Measurements from ENCODE around the gene IGSF3. TPM values are rescaled to one million over a fixed set of nuclear protein-coding genes. Genes with fewer than 3 reads are reported as not detected.
"Not testable (repeated sequence)": the region's sequence is repeated elsewhere in the genome, so short reads cannot be mapped to it uniquely, and the experiment has no call there.

Gene IGSF3
- total RNA-seq, 1 donor from 2014 or later = 7.2 TPM

DNA sequence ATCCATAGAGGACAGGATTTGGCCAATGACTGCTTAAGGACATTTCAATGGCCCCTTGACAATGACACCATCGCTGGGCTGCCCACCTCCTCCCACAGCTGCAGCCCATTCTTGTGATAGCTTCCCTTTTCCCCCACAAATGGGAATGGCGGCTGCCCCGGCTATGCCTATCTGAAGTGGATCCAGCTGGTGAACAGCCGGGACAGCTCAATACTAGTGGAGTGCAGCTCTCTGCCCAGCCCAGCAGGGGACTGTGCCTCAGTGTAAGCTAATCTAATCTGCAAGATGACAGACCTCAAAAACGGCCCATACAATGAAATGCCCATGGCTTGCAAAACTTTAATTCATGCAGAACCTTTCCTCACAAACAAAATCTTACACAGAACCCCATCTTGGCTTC lies 49.7 kb downstream of the IGSF3 start:
- H3K36me3 Mint-ChIP-seq (ENCODE audit: low read depth); H3K4me1 Mint-ChIP-seq; H3K4me3 Mint-ChIP-seq; CTCF ChIA-PET; H3K27me3 Mint-ChIP-seq; H3K27ac Mint-ChIP-seq; intact Hi-C loops (cut with micrococcal nuclease); DNase-seq; POLR2A ChIA-PET; H3K9me3 Mint-ChIP-seq; ATAC-seq (ENCODE audit: low read depth): not testable (repeated sequence)

DNA sequence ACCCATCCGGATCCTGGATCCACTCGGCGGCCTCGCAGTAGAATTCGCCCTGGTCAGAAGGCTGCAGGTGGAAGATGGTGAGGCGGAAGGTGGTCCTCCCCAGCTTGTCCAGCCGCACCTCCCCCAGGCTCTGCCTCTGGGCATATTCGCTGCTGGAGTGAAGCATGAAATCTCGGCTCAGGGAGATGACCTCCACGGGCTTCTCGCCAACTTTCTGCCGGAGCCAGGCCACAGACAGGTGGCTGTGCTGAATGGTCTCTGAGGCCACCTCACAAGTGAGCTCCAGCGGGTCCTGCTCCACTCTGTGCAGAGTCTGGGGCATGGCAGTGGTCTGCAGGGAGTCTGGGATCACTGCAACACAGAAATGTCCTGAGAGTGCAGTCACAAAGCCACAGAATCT lies 53.7 kb downstream of the IGSF3 start:
- H3K36me3 Mint-ChIP-seq (ENCODE audit: low read depth); POLR2A ChIA-PET; intact Hi-C loops (cut with micrococcal nuclease); DNase-seq; H3K27me3 Mint-ChIP-seq; ATAC-seq (ENCODE audit: low read depth); H3K4me3 Mint-ChIP-seq; CTCF ChIA-PET; H3K9me3 Mint-ChIP-seq; H3K27ac Mint-ChIP-seq: not testable (repeated sequence)
- H3K4me1 Mint-ChIP-seq = peaks cover 12% of the 10 kb centered on the region

DNA sequence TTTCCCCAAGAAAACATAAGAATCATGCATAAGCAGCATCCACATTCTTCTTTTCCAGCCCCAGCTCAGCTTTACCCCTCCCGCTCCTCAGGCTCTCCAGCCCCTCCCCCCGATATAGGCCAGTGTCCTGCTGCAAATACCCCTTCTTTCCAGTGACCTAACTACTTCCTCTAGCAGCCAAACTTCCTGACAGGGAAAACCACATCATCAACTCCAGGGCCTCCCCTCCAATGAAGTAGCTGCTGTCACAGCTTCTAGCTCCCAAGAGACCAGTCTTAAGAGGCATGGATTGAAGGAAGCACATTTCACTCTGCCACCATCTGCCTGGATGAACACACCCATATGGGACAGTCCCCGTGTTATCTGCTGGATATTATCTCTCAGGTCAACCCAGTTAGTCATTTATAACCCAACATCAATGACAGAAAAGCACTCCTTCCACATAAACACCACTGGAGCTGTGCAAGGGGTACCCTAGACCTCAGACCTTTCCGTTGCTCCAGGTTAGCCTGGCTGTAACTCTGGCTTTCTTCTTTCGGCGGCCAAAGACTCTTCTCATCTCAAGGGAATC lies 57.6 kb downstream of the IGSF3 start:
- H3K4me1 Mint-ChIP-seq = peaks cover 34% of the 10 kb centered on the region
- peak overlapping the region; percentile 35 for H3K27ac Mint-ChIP-seq
- intact Hi-C loops (cut with micrococcal nuclease); ATAC-seq (ENCODE audit: low read depth); H3K9me3 Mint-ChIP-seq; H3K4me3 Mint-ChIP-seq; H3K36me3 Mint-ChIP-seq (ENCODE audit: low read depth); DNase-seq; POLR2A ChIA-PET; H3K27me3 Mint-ChIP-seq: not testable (repeated sequence)
- CTCF ChIA-PET = interaction anchor here (1.5 kb wide), 1 partner anchor 14 kb away, joined by 4 read pairs; no protein-coding TSS in a partner anchor

DNA sequence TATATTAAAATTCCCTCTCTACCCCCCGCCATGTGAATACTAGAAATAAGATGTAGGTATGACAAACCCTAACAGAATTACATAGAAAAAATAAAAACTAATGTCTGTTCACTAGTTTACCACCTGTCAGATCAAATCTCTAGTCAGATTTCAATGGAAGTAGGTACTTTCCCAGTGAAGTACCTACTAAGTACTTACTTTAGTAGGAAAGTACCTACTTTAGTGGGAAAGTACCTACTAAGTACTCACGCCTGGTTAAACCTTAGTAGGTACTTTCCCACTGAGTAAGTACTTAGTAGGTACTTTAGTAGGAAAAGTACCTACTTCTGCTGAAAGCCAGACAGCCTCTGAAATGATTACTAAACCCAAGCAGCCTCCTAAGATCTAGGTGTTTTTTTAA lies 58.7 kb downstream of the IGSF3 start:
- H3K27me3 Mint-ChIP-seq; DNase-seq; H3K36me3 Mint-ChIP-seq (ENCODE audit: low read depth); intact Hi-C loops (cut with micrococcal nuclease); H3K4me3 Mint-ChIP-seq; POLR2A ChIA-PET; H3K9me3 Mint-ChIP-seq: not testable (repeated sequence)
- peaks cover 34% of the 10 kb centered on the region for H3K4me1 Mint-ChIP-seq
- peak overlapping the region; percentile 80 for H3K27ac Mint-ChIP-seq
- ATAC-seq (ENCODE audit: low read depth) = peak; percentile 64
- CTCF ChIA-PET = interaction anchor here (1.5 kb wide), 1 partner anchor 13 kb away, joined by 4 read pairs; no protein-coding TSS in a partner anchor

DNA sequence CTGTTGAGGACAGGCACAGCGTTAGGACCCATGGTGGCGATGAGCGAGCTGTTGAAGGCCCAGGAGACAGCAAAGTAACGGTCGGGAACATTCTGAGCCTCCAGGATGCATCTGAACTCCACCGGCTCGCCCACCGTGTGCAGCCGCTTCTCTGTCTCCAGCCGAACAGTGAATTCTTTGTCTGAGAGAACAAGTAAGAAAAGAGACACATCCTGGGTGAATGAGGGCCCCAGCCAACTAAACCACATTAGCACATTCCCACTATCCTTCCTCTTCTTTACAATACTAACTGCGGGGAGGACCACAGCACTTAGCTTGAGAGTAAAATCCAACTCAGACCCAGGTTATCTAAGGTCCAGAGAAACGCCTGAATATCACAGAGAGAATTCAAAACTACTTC lies 59.4 kb downstream of the IGSF3 start:
- Mint-ChIP-seq H3K4me1 (peaks cover 34% of the 10 kb centered on the region), H3K4me3 (peak overlapping the region; percentile 36), H3K27ac (peak overlapping the region; percentile 80)
- H3K27me3 Mint-ChIP-seq; CTCF ChIA-PET; ATAC-seq (ENCODE audit: low read depth); H3K9me3 Mint-ChIP-seq; POLR2A ChIA-PET; H3K36me3 Mint-ChIP-seq (ENCODE audit: low read depth); DNase-seq; intact Hi-C loops (cut with micrococcal nuclease): not testable (repeated sequence)

DNA sequence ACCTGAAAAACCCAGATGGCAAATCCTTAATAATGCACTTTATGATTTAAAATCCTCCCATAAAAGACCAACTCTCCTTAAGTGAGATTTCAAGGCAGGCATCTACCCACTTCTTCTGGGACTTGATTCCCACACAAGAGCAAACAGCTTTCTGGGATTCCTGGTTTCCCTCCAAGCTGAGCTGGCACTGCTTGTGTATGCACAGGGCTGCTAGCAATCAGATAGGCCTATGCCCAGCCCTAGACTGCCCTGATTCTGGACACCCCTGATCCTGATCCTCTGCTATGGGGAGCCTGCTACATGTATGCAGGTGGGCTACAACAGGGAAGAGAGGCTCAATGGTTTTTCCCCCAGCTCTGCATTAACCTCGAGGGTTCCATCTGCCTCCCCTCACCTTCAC lies 60.1 kb downstream of the IGSF3 start:
- POLR2A ChIA-PET; H3K9me3 Mint-ChIP-seq; H3K36me3 Mint-ChIP-seq (ENCODE audit: low read depth); H3K27me3 Mint-ChIP-seq; intact Hi-C loops (cut with micrococcal nuclease); ATAC-seq (ENCODE audit: low read depth); DNase-seq: not testable (repeated sequence)
- CTCF ChIA-PET = interaction anchor here (1.2 kb wide), 1 partner anchor 11 kb away, joined by 3 read pairs; no protein-coding TSS in a partner anchor
- Mint-ChIP-seq H3K4me3 (peak overlapping the region; percentile 41), H3K4me1 (peaks cover 34% of the 10 kb centered on the region), H3K27ac (peak overlapping the region; percentile 80)

DNA sequence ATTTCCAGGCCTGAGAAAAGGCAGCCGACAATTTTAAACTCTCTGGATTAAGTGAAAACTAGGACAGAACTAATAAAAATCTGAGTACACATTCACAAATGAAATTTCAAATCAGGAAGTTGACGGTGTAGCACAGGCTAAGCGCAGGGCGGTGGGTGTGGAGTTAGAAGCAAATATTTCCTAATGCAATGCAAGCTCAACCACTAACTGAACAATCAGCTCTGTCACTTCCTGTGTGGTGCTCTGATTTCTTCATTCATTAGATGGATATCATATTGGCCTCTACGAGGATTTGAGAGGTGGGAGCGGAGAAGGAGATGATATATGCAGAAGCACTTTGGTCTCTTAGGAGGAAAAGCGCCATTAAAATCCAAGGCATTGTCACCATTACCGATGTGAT lies 61.5 kb downstream of the IGSF3 start:
- H3K27me3 Mint-ChIP-seq; H3K4me3 Mint-ChIP-seq; H3K36me3 Mint-ChIP-seq (ENCODE audit: low read depth); DNase-seq; H3K9me3 Mint-ChIP-seq; CTCF ChIA-PET; POLR2A ChIA-PET; intact Hi-C loops (cut with micrococcal nuclease): not testable (repeated sequence)
- peak overlapping the region; percentile 56 for H3K27ac Mint-ChIP-seq
- ATAC-seq (ENCODE audit: low read depth) = peak; percentile 66
- peaks cover 34% of the 10 kb centered on the region for H3K4me1 Mint-ChIP-seq

DNA sequence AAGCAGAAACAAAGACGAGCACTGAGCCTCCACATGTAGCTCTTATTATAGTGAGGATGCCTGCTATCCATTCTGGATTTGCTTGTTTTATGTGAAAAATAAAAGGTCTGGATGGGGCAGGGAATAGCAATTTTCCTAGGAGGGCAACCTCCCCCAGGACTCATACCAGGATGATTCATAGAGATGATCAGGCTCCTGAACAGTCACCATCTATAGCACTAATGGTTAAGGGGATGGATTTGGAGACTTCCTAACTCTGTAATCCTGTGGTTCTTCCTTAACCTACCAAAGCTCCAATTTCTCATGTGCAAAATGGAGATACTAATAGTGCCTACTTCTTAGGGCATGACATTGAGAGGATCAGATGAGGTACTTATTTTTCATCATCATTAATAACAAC lies 62.2 kb downstream of the IGSF3 start:
- DNase-seq = no peak
- no peaks in the 10 kb centered on the region for H3K27me3 Mint-ChIP-seq
- peaks cover 30% of the 10 kb centered on the region for H3K4me1 Mint-ChIP-seq
- intact Hi-C loops (cut with micrococcal nuclease) = no loop called here
- no peaks in the 10 kb centered on the region for H3K9me3 Mint-ChIP-seq
- H3K4me3 Mint-ChIP-seq = no peak overlapping the region
- ChIA-PET POLR2A (no interaction called here), CTCF (no interaction called here)
- ATAC-seq (ENCODE audit: low read depth) = no peak
- H3K36me3 Mint-ChIP-seq (ENCODE audit: low read depth) = no peaks in the 10 kb centered on the region
- TF ChIP-seq, protein P1, sequence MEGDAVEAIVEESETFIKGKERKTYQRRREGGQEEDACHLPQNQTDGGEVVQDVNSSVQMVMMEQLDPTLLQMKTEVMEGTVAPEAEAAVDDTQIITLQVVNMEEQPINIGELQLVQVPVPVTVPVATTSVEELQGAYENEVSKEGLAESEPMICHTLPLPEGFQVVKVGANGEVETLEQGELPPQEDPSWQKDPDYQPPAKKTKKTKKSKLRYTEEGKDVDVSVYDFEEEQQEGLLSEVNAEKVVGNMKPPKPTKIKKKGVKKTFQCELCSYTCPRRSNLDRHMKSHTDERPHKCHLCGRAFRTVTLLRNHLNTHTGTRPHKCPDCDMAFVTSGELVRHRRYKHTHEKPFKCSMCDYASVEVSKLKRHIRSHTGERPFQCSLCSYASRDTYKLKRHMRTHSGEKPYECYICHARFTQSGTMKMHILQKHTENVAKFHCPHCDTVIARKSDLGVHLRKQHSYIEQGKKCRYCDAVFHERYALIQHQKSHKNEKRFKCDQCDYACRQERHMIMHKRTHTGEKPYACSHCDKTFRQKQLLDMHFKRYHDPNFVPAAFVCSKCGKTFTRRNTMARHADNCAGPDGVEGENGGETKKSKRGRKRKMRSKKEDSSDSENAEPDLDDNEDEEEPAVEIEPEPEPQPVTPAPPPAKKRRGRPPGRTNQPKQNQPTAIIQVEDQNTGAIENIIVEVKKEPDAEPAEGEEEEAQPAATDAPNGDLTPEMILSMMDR (IDR thresholded peaks at IDR 0.05) = no peak
- no peak overlapping the region for H3K27ac Mint-ChIP-seq

DNA sequence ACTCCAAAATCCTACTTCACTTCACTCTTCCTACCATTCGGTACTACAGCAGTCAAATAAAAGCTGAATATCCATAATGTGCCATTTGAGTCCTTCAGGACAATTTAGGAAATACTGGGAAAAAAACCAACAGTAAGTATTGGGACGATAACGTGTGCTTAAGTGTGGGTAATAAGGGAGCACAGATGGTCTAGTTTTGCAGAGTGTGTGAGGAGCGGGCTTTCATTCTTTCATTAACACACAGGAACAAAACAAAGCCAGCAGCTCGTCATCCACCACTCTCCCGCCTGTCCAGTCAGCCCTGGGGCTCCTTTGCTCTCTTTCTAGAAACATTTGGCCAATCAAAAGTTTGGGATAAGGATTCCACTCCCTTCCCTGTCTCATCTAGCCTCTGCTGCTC lies 63.1 kb downstream of the IGSF3 start:
- H3K27me3 Mint-ChIP-seq; intact Hi-C loops (cut with micrococcal nuclease); POLR2A ChIA-PET; CTCF ChIA-PET; DNase-seq; H3K36me3 Mint-ChIP-seq (ENCODE audit: low read depth); H3K9me3 Mint-ChIP-seq; H3K27ac Mint-ChIP-seq; ATAC-seq (ENCODE audit: low read depth); H3K4me3 Mint-ChIP-seq: not testable (repeated sequence)
- peaks cover 22% of the 10 kb centered on the region for H3K4me1 Mint-ChIP-seq

DNA sequence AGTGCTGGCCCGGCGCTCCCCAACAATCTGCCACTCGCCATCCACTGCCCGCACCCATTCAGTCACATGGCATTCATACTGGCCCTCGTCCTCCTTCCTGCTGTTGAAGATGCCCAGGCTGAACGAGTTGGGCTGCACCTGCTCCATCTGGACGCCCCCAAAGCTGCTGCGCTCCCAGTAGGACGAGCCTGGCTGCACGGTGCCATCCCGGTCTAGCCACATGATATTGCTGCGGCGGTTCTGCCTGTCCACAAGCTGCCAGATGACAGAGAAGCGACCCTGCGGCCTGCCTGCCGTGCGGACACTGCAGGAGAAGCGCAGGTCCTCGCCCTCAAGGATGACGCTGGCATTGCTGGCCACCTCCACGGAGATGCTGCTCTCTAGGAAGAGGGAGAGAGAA lies 63.9 kb downstream of the IGSF3 start:
- H3K27ac Mint-ChIP-seq; POLR2A ChIA-PET; H3K36me3 Mint-ChIP-seq (ENCODE audit: low read depth); intact Hi-C loops (cut with micrococcal nuclease); H3K9me3 Mint-ChIP-seq; ATAC-seq (ENCODE audit: low read depth); H3K4me3 Mint-ChIP-seq; CTCF ChIA-PET; H3K27me3 Mint-ChIP-seq; DNase-seq: not testable (repeated sequence)
- peaks cover 20% of the 10 kb centered on the region for H3K4me1 Mint-ChIP-seq

DNA sequence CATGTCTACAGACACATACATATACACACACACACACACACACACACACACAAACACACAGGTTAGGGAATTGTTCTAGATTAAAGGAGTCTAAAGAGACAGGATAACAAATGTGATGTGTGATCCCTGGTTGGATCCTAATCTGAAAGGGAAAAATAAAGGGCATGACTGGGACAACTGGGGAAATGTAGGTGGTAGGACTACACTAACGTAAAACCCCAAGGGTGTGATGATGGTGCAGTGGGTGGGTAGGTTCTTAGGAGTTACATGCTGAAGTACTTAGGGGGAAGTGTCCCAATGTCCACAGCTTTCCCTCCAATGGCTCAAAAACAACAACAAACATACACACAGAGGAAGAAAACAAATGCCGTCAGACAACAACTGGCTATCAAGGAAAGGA lies 68.2 kb downstream of the IGSF3 start:
- CTCF ChIA-PET; H3K27ac Mint-ChIP-seq; H3K9me3 Mint-ChIP-seq; POLR2A ChIA-PET; ATAC-seq (ENCODE audit: low read depth); H3K4me3 Mint-ChIP-seq; H3K27me3 Mint-ChIP-seq; DNase-seq; H3K36me3 Mint-ChIP-seq (ENCODE audit: low read depth): not testable (repeated sequence)
- H3K4me1 Mint-ChIP-seq = peaks cover 20% of the 10 kb centered on the region
- intact Hi-C loops (cut with micrococcal nuclease) = loop anchor here (5.0 kb wide), 1 partner anchor 73 kb away; no protein-coding TSS in a partner anchor

Measured in activated B cell treated with CpG ODN at 0.5 μM for 24 hours (primary cell).